ENCODE data around the gene EPHB1. TPM values are rescaled to one million over a fixed set of nuclear protein-coding genes. Genes with fewer than 3 reads are reported as not detected.

Gene EPHB1
- total and polyA plus RNA-seq, 2 experiments from 2014 or later = 0.43 to 0.81 TPM

DNA sequence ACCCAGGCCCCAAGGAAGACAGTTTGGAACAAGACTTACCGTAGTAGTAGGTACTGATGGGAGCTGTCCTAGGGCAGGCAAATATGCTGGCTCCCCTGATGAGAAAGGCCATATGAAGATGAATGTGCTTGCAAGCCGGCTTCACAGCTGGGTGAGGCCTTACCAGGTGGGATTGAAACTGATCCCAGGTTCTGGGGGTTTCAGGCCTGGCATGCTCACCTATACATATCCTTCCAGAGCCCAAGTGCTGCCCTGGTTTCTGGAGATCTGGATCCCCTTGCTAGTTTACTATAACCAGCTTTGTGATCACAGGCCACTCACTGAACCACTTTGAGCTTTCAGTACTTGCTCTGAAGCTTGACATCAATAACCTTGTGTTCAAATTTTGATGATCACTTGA lies 274.3 kb downstream of the EPHB1 start:
- H3K27ac ChIP-seq = no peak overlapping the region
- no peaks in the 10 kb centered on the region for H3K36me3 ChIP-seq (ENCODE audit: low read depth)
- 71 to 80% methylated on average over 2 of the region's 2 CpGs for WGBS, 2 experiments (ENCODE audit: low coverage in 1 of 2, low lambda C conversion rate in 2 of 2, missing lambda C conversion rate in 2 of 2)
- H3K4me2 ChIP-seq (ENCODE audit: unreplicated experiment) = no peak overlapping the region
- H3K4me1 ChIP-seq (ENCODE audit: insufficient read depth) = no peaks in the 10 kb centered on the region
- H4K20me1 ChIP-seq (ENCODE audit: insufficient read depth) = no peaks in the 10 kb centered on the region
- no peak overlapping the region for H3K4me3 ChIP-seq
- H3K27me3 ChIP-seq (replicated peaks; ENCODE audit: insufficient read depth) = no peaks in the 10 kb centered on the region
- H3F3A ChIP-seq (ENCODE audit: insufficient read depth) = no peaks in the 10 kb centered on the region
- no peaks in the 10 kb centered on the region for H3K79me2 ChIP-seq (ENCODE audit: insufficient read depth)
- H3K9me3 ChIP-seq (ENCODE audit: low read depth) = no peaks in the 10 kb centered on the region
- in situ Hi-C loops (cut with MboI) = no loop called here
- no peak overlapping the region for H3K9ac ChIP-seq
- TF ChIP-seq EZH2phosphoT487 (IDR thresholded peaks at IDR 0.05; ENCODE audit: insufficient read depth, low read depth) (no peak), EZH2 (IDR thresholded peaks at IDR 0.05; ENCODE audit: insufficient read depth, poor library complexity, severe bottlenecking) (no peak)
- no peak for DNase-seq
- no peak overlapping the region for H2AFZ ChIP-seq
- H3K9me2 ChIP-seq (ENCODE audit: insufficient read depth) = no peaks in the 10 kb centered on the region

DNA sequence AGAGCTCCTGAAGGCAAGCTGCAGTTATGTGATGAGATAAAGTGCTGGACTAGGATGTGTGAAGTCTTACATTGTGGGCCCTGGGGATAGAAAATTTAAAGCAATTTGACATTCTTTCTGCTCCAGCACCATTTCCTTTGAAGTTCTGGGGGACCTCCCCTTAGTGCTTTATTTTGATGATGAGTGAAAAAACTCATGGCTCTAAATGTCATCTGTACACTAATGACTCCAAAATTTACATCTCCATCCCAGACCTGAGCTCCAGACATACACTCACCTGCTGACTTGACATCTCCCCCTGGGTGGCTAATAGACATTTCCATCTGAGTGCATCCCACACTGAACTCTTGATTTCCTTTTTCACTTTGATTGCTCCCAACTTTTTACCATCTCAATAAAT lies 276.4 kb downstream of the EPHB1 start:
- H3K27me3 ChIP-seq (replicated peaks; ENCODE audit: insufficient read depth) = no peaks in the 10 kb centered on the region
- H3K27ac ChIP-seq = no peak overlapping the region
- H3K9ac ChIP-seq = no peak overlapping the region
- H3K9me3 ChIP-seq (ENCODE audit: low read depth) = no peaks in the 10 kb centered on the region
- H3K79me2 ChIP-seq (ENCODE audit: insufficient read depth) = no peaks in the 10 kb centered on the region
- H3K4me2 ChIP-seq (ENCODE audit: unreplicated experiment) = no peak overlapping the region
- H3K36me3 ChIP-seq (ENCODE audit: low read depth) = no peaks in the 10 kb centered on the region
- H3K9me2 ChIP-seq (ENCODE audit: insufficient read depth) = no peaks in the 10 kb centered on the region
- no peaks in the 10 kb centered on the region for H4K20me1 ChIP-seq (ENCODE audit: insufficient read depth)
- H3K4me1 ChIP-seq (ENCODE audit: insufficient read depth) = no peaks in the 10 kb centered on the region
- DNase-seq = no peak
- no peaks in the 10 kb centered on the region for H3F3A ChIP-seq (ENCODE audit: insufficient read depth)
- no peak overlapping the region for H2AFZ ChIP-seq
- in situ Hi-C loops (cut with MboI) = no loop called here
- TF ChIP-seq EZH2 (IDR thresholded peaks at IDR 0.05; ENCODE audit: insufficient read depth, poor library complexity, severe bottlenecking) = no peak
- no peak for TF ChIP-seq EZH2phosphoT487 (IDR thresholded peaks at IDR 0.05; ENCODE audit: insufficient read depth, low read depth)
- no peak overlapping the region for H3K4me3 ChIP-seq

DNA sequence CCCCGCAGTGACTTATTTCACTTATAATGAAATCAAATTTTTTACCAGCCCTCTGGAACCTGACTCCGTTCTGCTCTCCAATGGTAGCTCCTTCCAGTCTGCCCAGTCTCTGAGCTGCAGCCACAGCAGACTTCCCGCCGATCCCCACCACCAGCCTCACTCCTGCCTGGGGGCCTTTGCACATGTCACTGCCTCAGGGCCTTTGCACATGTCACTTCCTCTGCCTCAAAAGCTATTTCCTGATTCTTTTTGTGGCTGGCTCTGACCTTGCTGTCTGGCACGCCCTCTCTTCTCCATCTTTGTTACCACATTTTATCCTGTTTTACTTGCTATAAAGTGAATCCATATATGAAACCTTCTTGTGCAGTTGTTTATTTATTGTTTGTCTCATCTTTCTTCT lies 277.4 kb downstream of the EPHB1 start:
- Histone ChIP-seq H3K79me2 (ENCODE audit: insufficient read depth) (no peaks in the 10 kb centered on the region), H3K9me2 (ENCODE audit: insufficient read depth) (no peaks in the 10 kb centered on the region), H3K4me1 (ENCODE audit: insufficient read depth) (no peaks in the 10 kb centered on the region), H3K9me3 (ENCODE audit: low read depth) (no peaks in the 10 kb centered on the region), H3K27ac (no peak overlapping the region), H3K9ac (no peak overlapping the region), H3K4me3 (no peak overlapping the region), H2AFZ (no peak overlapping the region), H3F3A (ENCODE audit: insufficient read depth) (no peaks in the 10 kb centered on the region), H4K20me1 (ENCODE audit: insufficient read depth) (no peaks in the 10 kb centered on the region), H3K36me3 (ENCODE audit: low read depth) (no peaks in the 10 kb centered on the region), H3K27me3 (replicated peaks; ENCODE audit: insufficient read depth) (no peaks in the 10 kb centered on the region), H3K4me2 (ENCODE audit: unreplicated experiment) (no peak overlapping the region)
- in situ Hi-C loops (cut with MboI) = no loop called here
- WGBS, 2 experiments (ENCODE audit: low coverage in 1 of 2, low lambda C conversion rate in 2 of 2, missing lambda C conversion rate in 2 of 2) = 63 to 66% methylated on average over 4 to 5 of the region's 5 CpGs
- TF ChIP-seq EZH2phosphoT487 (IDR thresholded peaks at IDR 0.05; ENCODE audit: insufficient read depth, low read depth) = no peak
- no peak for TF ChIP-seq EZH2 (IDR thresholded peaks at IDR 0.05; ENCODE audit: insufficient read depth, poor library complexity, severe bottlenecking)
- DNase-seq = no peak

DNA sequence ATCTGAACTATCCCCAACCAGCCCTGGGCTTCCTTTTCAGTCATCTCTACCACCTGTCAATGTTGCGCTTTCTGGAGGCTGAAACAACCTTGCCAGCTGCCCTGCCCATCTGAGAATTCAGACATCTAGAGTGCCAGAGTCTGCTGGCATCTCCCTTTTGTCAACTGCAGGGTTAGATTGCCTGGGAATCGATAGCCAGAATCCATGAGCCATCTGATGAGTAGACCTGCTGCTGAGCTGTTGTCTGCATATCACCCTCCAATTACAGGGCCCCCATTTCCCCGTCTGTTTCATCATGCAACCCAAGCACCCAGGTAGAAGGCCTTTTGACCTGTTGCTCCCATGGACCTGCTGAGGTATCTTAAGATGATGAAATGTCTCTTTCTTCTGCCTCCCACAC lies 280.1 kb downstream of the EPHB1 start:
- no peaks in the 10 kb centered on the region for H3K79me2 ChIP-seq (ENCODE audit: insufficient read depth)
- H3K27me3 ChIP-seq (replicated peaks; ENCODE audit: insufficient read depth) = no peaks in the 10 kb centered on the region
- no peak overlapping the region for H3K4me3 ChIP-seq
- no peaks in the 10 kb centered on the region for H4K20me1 ChIP-seq (ENCODE audit: insufficient read depth)
- 68 to 72% methylated on average over 3 of the region's 3 CpGs for WGBS, 2 experiments (ENCODE audit: low coverage in 1 of 2, low lambda C conversion rate in 2 of 2, missing lambda C conversion rate in 2 of 2)
- no peak overlapping the region for H3K4me2 ChIP-seq (ENCODE audit: unreplicated experiment)
- H3F3A ChIP-seq (ENCODE audit: insufficient read depth) = no peaks in the 10 kb centered on the region
- no peaks in the 10 kb centered on the region for H3K9me3 ChIP-seq (ENCODE audit: low read depth)
- H3K9ac ChIP-seq = no peak overlapping the region
- no peaks in the 10 kb centered on the region for H3K9me2 ChIP-seq (ENCODE audit: insufficient read depth)
- H3K36me3 ChIP-seq (ENCODE audit: low read depth) = no peaks in the 10 kb centered on the region
- H3K27ac ChIP-seq = no peak overlapping the region
- no peaks in the 10 kb centered on the region for H3K4me1 ChIP-seq (ENCODE audit: insufficient read depth)
- DNase-seq = no peak
- H2AFZ ChIP-seq = no peak overlapping the region
- in situ Hi-C loops (cut with MboI) = no loop called here
- TF ChIP-seq EZH2phosphoT487 (IDR thresholded peaks at IDR 0.05; ENCODE audit: insufficient read depth, low read depth) = no peak
- TF ChIP-seq EZH2 (IDR thresholded peaks at IDR 0.05; ENCODE audit: insufficient read depth, poor library complexity, severe bottlenecking) = no peak

DNA sequence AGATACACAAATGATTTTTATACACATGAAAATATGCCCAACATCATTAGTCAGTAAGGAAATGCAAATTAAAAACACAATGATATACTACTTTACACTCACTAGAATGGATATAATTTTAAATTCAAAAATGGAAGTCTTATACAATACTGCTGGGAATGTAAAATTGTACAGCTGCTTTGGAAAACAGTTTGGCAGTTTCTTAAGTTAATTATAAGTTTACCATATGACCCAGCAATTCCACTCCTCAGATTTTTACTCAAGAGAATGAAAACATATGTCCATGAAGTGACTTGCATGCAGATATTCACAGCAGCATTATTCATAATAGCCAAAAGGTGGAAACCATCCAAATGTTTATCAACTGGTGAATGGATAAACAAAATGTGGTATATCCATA lies 281.3 kb downstream of the EPHB1 start:
- Histone ChIP-seq H3K4me1 (ENCODE audit: insufficient read depth) (no peaks in the 10 kb centered on the region), H3K9ac (no peak overlapping the region), H3K9me3 (ENCODE audit: low read depth) (no peaks in the 10 kb centered on the region), H2AFZ (no peak overlapping the region), H3K4me3 (no peak overlapping the region), H4K20me1 (ENCODE audit: insufficient read depth) (no peaks in the 10 kb centered on the region), H3K4me2 (ENCODE audit: unreplicated experiment) (no peak overlapping the region), H3K27me3 (replicated peaks; ENCODE audit: insufficient read depth) (no peaks in the 10 kb centered on the region), H3K36me3 (ENCODE audit: low read depth) (no peaks in the 10 kb centered on the region), H3K9me2 (ENCODE audit: insufficient read depth) (no peaks in the 10 kb centered on the region), H3K27ac (no peak overlapping the region), H3F3A (ENCODE audit: insufficient read depth) (no peaks in the 10 kb centered on the region), H3K79me2 (ENCODE audit: insufficient read depth) (no peaks in the 10 kb centered on the region)
- DNase-seq = no peak
- TF ChIP-seq EZH2 (IDR thresholded peaks at IDR 0.05; ENCODE audit: insufficient read depth, poor library complexity, severe bottlenecking) (no peak), EZH2phosphoT487 (IDR thresholded peaks at IDR 0.05; ENCODE audit: insufficient read depth, low read depth) (no peak)
- in situ Hi-C loops (cut with MboI) = no loop called here
